GM19324 (cell line): ENCODE results near the gene SNRNP70.

ENCODE experiments used
- ATAC-seq: cut with Tn5 transposase; IDR thresholded peaks from one replicate; pipeline ENCODE4 v1.9.1; 2021; ENCODE audit warnings: mild to moderate bottlenecking, moderate library complexity; ENCODE audit not compliant: unreplicated experiment, low FRiP score

The SNRNP70 gene

GRCh38 chr19:49097453-49098288 lies 12.4 kb downstream of the SNRNP70 start:
- ATAC-seq, result no peak

GRCh38 chr19:49098795-49099194 lies 13.5 kb downstream of the SNRNP70 start:
- no peak for ATAC-seq

GRCh38 chr19:49101160-49101559 lies 15.9 kb downstream of the SNRNP70 start:
- ATAC-seq, result no peak

- ATAC-seq, result no peak
These were observed 17.1 kb downstream of the SNRNP70 start for GRCh38 chr19:49102303-49102702.

- no peak for ATAC-seq
These were observed 18.3 kb downstream of the SNRNP70 start for GRCh38 chr19:49103331-49104085.

- no peak for ATAC-seq
These were observed 19.1 kb downstream of the SNRNP70 start for GRCh38 chr19:49104229-49104864.

- ATAC-seq, result no peak
These were observed 21.4 kb downstream of the SNRNP70 start for GRCh38 chr19:49106648-49107135.

GRCh38 chr19:49107625-49108459 lies 22.6 kb downstream of the SNRNP70 start:
- no peak for ATAC-seq

- ATAC-seq, result no peak
These were observed 23.8 kb downstream of the SNRNP70 start for GRCh38 chr19:49109051-49109450.

- no peak for ATAC-seq
These were observed 24.4 kb downstream of the SNRNP70 start for GRCh38 chr19:49109569-49110233.

- ATAC-seq, result no peak
These were observed 25.3 kb downstream of the SNRNP70 start for GRCh38 chr19:49110567-49110966.

GRCh38 chr19:49111218-49111998 lies 26.2 kb downstream of the SNRNP70 start:
- ATAC-seq, result no peak

GRCh38 chr19:49113762-49114629 lies 28.7 kb downstream of the SNRNP70 start, which contains the start of gene LIN7B:
LIN7B (plus strand) TSS chr19:49114370; CDS start chr19:49114405, 35 bp downstream.
- ATAC-seq, result peak; percentile 34

GRCh38 chr19:49114630-49115363 lies 29.5 kb downstream of the SNRNP70 start:
- no peak for ATAC-seq

- ATAC-seq, result no peak
These were observed 31.3 kb downstream of the SNRNP70 start for GRCh38 chr19:49116544-49116943.

- ATAC-seq, result no peak
These were observed 32.7 kb downstream of the SNRNP70 start for GRCh38 chr19:49117677-49118564.
